ENCODE results near the gene FBXO44. TPM values are rescaled to one million over a fixed set of nuclear protein-coding genes. Genes with fewer than 3 reads are reported as not detected.

The FBXO44 gene
- total RNA-seq, 1 experiment from 2014 or later, result 70.8 TPM

GRCh38 chr1:11691928-11692711 lies 37.4 kb downstream of the FBXO44 start:
- DNase-seq (ENCODE audit: low read depth, low spot score), result no peak
- ATAC-seq, result no peak
- BruUV-seq (replicated peaks), result no TSS peak
- no peak for TF ChIP-seq TCF7L2 (IDR thresholded peaks at IDR 0.05; ENCODE audit: low read depth, low read length)
- TF ChIP-seq CTCF (IDR thresholded peaks at IDR 0.05), result no peak
- TF ChIP-seq POLR2AphosphoS5 (IDR thresholded peaks at IDR 0.05; ENCODE audit: low read depth, low read length), result no peak
- no peak for TF ChIP-seq SIN3A (IDR thresholded peaks at IDR 0.05; ENCODE audit: borderline replicate concordance, insufficient read depth, low read depth, low read length)
- TF ChIP-seq REST (IDR thresholded peaks at IDR 0.05; ENCODE audit: insufficient read depth in 1 of 2, low read depth in 2 of 2, low read length in 1 of 2), result no peak
- in situ Hi-C loops (cut with HindIII; ENCODE audit: low pct_unique_long_range_greater_than_20kb, low sequenced_read_pairs), result no loop called here
- peaks cover 7% of the 10 kb centered on the region; the same call in 1 of the 2 replicates for H3K4me1 ChIP-seq (ENCODE audit: control insufficient read depth, insufficient read depth, low read length)
- ChIA-PET CTCF (no interaction called here), POLR2A (no interaction called here)
- intact Hi-C loops (cut with micrococcal nuclease; ENCODE audit: unreplicated experiment), result no loop called here
- no peaks in the 10 kb centered on the region; the same call in 1 of the 2 replicates for H3K27me3 ChIP-seq (ENCODE audit: control insufficient read depth, insufficient read depth, low read length)
- H3K36me3 ChIP-seq (ENCODE audit: control insufficient read depth, insufficient read depth, low read length), result no peaks in the 10 kb centered on the region; the same call in 1 of the 2 replicates
- H3K27ac ChIP-seq (ENCODE audit: low read length), result no peak overlapping the region
- no peaks in the 10 kb centered on the region for H3K9me3 ChIP-seq (ENCODE audit: control insufficient read depth, insufficient read depth, low read depth, low read length)
- no peak overlapping the region; a peak in 2 of 4 replicates for H3K4me3 ChIP-seq (ENCODE audit: low read depth in 2 of 2, low read length in 2 of 2)

GRCh38 chr1:11693024-11693590 lies 38.4 kb downstream of the FBXO44 start:
- in situ Hi-C loops (cut with HindIII; ENCODE audit: low pct_unique_long_range_greater_than_20kb, low sequenced_read_pairs), result no loop called here
- no TSS peak for BruUV-seq (replicated peaks)
- Histone ChIP-seq H3K27me3 (ENCODE audit: control insufficient read depth, insufficient read depth, low read length) (no peaks in the 10 kb centered on the region; the same call in 1 of the 2 replicates), H3K4me1 (ENCODE audit: control insufficient read depth, insufficient read depth, low read length) (peaks cover 7% of the 10 kb centered on the region; the same call in 1 of the 2 replicates), H3K4me3 (ENCODE audit: low read depth in 2 of 2, low read length in 2 of 2) (no peak overlapping the region), H3K27ac (ENCODE audit: low read length) (no peak overlapping the region), H3K36me3 (ENCODE audit: control insufficient read depth, insufficient read depth, low read length) (no peaks in the 10 kb centered on the region; the same call in 1 of the 2 replicates), H3K9me3 (ENCODE audit: control insufficient read depth, insufficient read depth, low read depth, low read length) (no peaks in the 10 kb centered on the region)
- TF ChIP-seq SIN3A (IDR thresholded peaks at IDR 0.05; ENCODE audit: borderline replicate concordance, insufficient read depth, low read depth, low read length) (no peak), REST (IDR thresholded peaks at IDR 0.05; ENCODE audit: insufficient read depth in 1 of 2, low read depth in 2 of 2, low read length in 1 of 2) (no peak), TCF7L2 (IDR thresholded peaks at IDR 0.05; ENCODE audit: low read depth, low read length) (no peak), POLR2AphosphoS5 (IDR thresholded peaks at IDR 0.05; ENCODE audit: low read depth, low read length) (no peak), CTCF (IDR thresholded peaks at IDR 0.05) (no peak)
- POLR2A ChIA-PET, result no interaction called here
- CTCF ChIA-PET, result no interaction called here
- intact Hi-C loops (cut with micrococcal nuclease; ENCODE audit: unreplicated experiment), result no loop called here
- DNase-seq (ENCODE audit: low read depth, low spot score) (no peak), ATAC-seq (peak; percentile 52; the same call in 1 of the 2 replicates)

Data from Panc1 (cell line).